GM19025 (cell line): ENCODE measurements around the gene CACNA1C.

Experiments used
- ATAC-seq: cut with Tn5 transposase; IDR thresholded peaks from one replicate; pipeline ENCODE4 v1.9.1; 2021; ENCODE audit warnings: mild to moderate bottlenecking, low read depth, moderate library complexity; ENCODE audit not compliant: unreplicated experiment

The CACNA1C gene

GRCh38 chr12:2287151-2287550 is 234.4 kb downstream of the CACNA1C start:
- no peak for ATAC-seq

- ATAC-seq = no peak
These were observed 234.8 kb downstream of the CACNA1C start for GRCh38 chr12:2287589-2287988.

GRCh38 chr12:2288001-2288400 is 235.2 kb downstream of the CACNA1C start:
- ATAC-seq = no peak

GRCh38 chr12:2288471-2288870 is 235.7 kb downstream of the CACNA1C start:
- no peak for ATAC-seq

GRCh38 chr12:2288875-2289274 is 236.1 kb downstream of the CACNA1C start:
- no peak for ATAC-seq

GRCh38 chr12:2289525-2289924 is 236.7 kb downstream of the CACNA1C start:
- no peak for ATAC-seq

- ATAC-seq = no peak
These were observed 237.3 kb downstream of the CACNA1C start for GRCh38 chr12:2290091-2290490.

GRCh38 chr12:2290516-2291065 is 237.8 kb downstream of the CACNA1C start:
- ATAC-seq = no peak

GRCh38 chr12:2291182-2291832 is 238.5 kb downstream of the CACNA1C start:
- no peak for ATAC-seq

GRCh38 chr12:2291947-2292346 is 239.2 kb downstream of the CACNA1C start:
- no peak for ATAC-seq

GRCh38 chr12:2292560-2292959 is 239.8 kb downstream of the CACNA1C start:
- no peak for ATAC-seq

- ATAC-seq = no peak
These were observed 242.1 kb downstream of the CACNA1C start for GRCh38 chr12:2294651-2295475.

GRCh38 chr12:2295941-2296461 is 243.2 kb downstream of the CACNA1C start:
- no peak for ATAC-seq

GRCh38 chr12:2297004-2297403 is 244.2 kb downstream of the CACNA1C start:
- ATAC-seq = no peak

- ATAC-seq = no peak
These were observed 244.9 kb downstream of the CACNA1C start for GRCh38 chr12:2297658-2298057.

GRCh38 chr12:2298556-2299200 is 245.9 kb downstream of the CACNA1C start:
- ATAC-seq = no peak

GRCh38 chr12:2299206-2299605 is 246.4 kb downstream of the CACNA1C start:
- no peak for ATAC-seq

- no peak for ATAC-seq
These were observed 247.4 kb downstream of the CACNA1C start for GRCh38 chr12:2300168-2300567.

GRCh38 chr12:2300886-2301285 is 248.1 kb downstream of the CACNA1C start:
- no peak for ATAC-seq

GRCh38 chr12:2301531-2302461 is 249.0 kb downstream of the CACNA1C start:
- no peak for ATAC-seq
